WTC11 (cell line): ENCODE results near the gene RHOT2.

Experiments used
- ATF2 ChIP-seq: sonication (generic); formaldehyde crosslinking; IDR thresholded peaks from 2 replicates; pipeline ENCODE4 v1.8.1; 2022; ENCODE audit warnings: low read depth, missing genetic modification reagents, borderline replicate concordance
- CTCF ChIP-seq: fragments of 200-600 bp; IDR thresholded peaks from 2 replicates; pipeline ENCODE4 v1.8.0; 2022; ENCODE audit warnings: antibody characterized with exemption
- JUN ChIP-seq: sonication (generic); formaldehyde crosslinking; IDR thresholded peaks from 2 replicates; pipeline ENCODE4 v1.8.0; 2023; ENCODE audit warnings: mild to moderate bottlenecking, missing genetic modification reagents
- PREB ChIP-seq: sonication (generic); formaldehyde crosslinking; IDR thresholded peaks from 2 replicates; pipeline ENCODE4 v1.8.1; 2022; ENCODE audit warnings: mild to moderate bottlenecking, missing genetic modification reagents, moderate library complexity, borderline replicate concordance
- TP53 ChIP-seq: sonication (generic); formaldehyde crosslinking; IDR thresholded peaks from 2 replicates; pipeline ENCODE4 v1.8.1; 2023; ENCODE audit warnings: mild to moderate bottlenecking, missing genetic modification reagents
- USF1 ChIP-seq: sonication (generic); formaldehyde crosslinking; IDR thresholded peaks from 2 replicates; pipeline ENCODE4 v1.8.0; 2022; ENCODE audit warnings: mild to moderate bottlenecking, missing genetic modification reagents
- USF2 ChIP-seq: sonication (generic); formaldehyde crosslinking; IDR thresholded peaks from 2 replicates; pipeline ENCODE4 v1.8.1; 2023; ENCODE audit warnings: mild to moderate bottlenecking, missing genetic modification reagents, moderate library complexity
- ZNF232 ChIP-seq: sonication (generic); formaldehyde crosslinking; IDR thresholded peaks from 2 replicates; pipeline ENCODE4 v1.8.0; 2022; ENCODE audit warnings: mild to moderate bottlenecking, missing genetic modification reagents
- ZNF263 ChIP-seq: sonication (generic); formaldehyde crosslinking; IDR thresholded peaks from 2 replicates; pipeline ENCODE4 v1.8.1; 2022; ENCODE audit warnings: low read depth, mild to moderate bottlenecking, moderate library complexity, missing genetic modification reagents

GRCh38 chr16:681746-682427, 14.0 kb downstream of the RHOT2 start:
- no peak for TF ChIP-seq CTCF
- no peak for TF ChIP-seq ATF2
- no peak for TF ChIP-seq PREB (CRISPR knock-in tag)
- TF ChIP-seq ZNF263 (CRISPR knock-in tag): no peak
- no peak for TF ChIP-seq ZNF232 (CRISPR knock-in tag)
- no peak for TF ChIP-seq JUN (CRISPR knock-in tag)
- no peak for TF ChIP-seq USF2 (CRISPR knock-in tag)
- TF ChIP-seq USF1 (CRISPR knock-in tag): 0 out of 2 replicates have a peak, but pooled peaks have one; percentile 10
- TF ChIP-seq TP53: no peak
